Panc1 (cell line): ENCODE measurements around the gene CR2. TPM values are rescaled to one million over a fixed set of nuclear protein-coding genes. Genes with fewer than 3 reads are reported as not detected.

ENCODE experiments used
- ATAC-seq: fragments of 200-7000 bp; cut with Tn5 transposase; 2 replicates; pipeline ENCODE4 v1.9.1; 2020; ENCODE audit warnings: mild to moderate bottlenecking, moderate library complexity
- BruUV-seq: library from RNA; stranded (reverse); fragments of 400-500 nt; replicated peaks from 2 replicates; lab custom pipeline; 2021; lab: Mats Ljungman, UMichigan
- CTCF ChIA-PET: fragments of 300-600 bp; sonication (Branson Sonifier 250); formaldehyde crosslinking; loops from one replicate; lab custom pipeline; 2022; ENCODE audit warnings: antibody characterized with exemption; lab: Charles Lee
- POLR2A ChIA-PET: fragments of 300-600 bp; sonication (Branson Sonifier 250); formaldehyde crosslinking; loops from one replicate; lab custom pipeline; 2022; ENCODE audit warnings: antibody characterized with exemption; lab: Charles Lee
- DNase-seq: peaks from one replicate; pipeline ENCODE4 v3.0.0-alpha.2; 2010; ENCODE audit warnings: low read depth, low spot score
- H3K27ac ChIP-seq: 2 replicates; pipeline ENCODE4 v1.5.1; 2011; ENCODE audit warnings: mild to moderate bottlenecking, low read length, inconsistent platforms
- H3K27me3 ChIP-seq: fragments of 200-500 bp; sonication (Bioruptor generic); 2 replicates; pipeline ENCODE4 v1.6.0; 2014; ENCODE audit warnings: low read length, inconsistent platforms; ENCODE audit not compliant: control insufficient read depth, insufficient read depth
- H3K36me3 ChIP-seq: fragments of 200-500 bp; sonication (Bioruptor generic); 2 replicates; pipeline ENCODE4 v1.5.1; 2014; ENCODE audit warnings: inconsistent platforms, mild to moderate bottlenecking, low read length, moderate library complexity; ENCODE audit not compliant: control insufficient read depth, insufficient read depth
- H3K4me1 ChIP-seq: 2 replicates; pipeline ENCODE4 v1.5.1; 2011; ENCODE audit warnings: inconsistent platforms, mild to moderate bottlenecking, low read length, moderate library complexity; ENCODE audit not compliant: control insufficient read depth, insufficient read depth
- H3K4me3 ChIP-seq, 2 experiments: 2 replicates each; pipeline ENCODE4 v1.5.1; 2011 to 2012; ENCODE audit warnings: low read depth in 2 of 2, low read length in 2 of 2, mild to moderate bottlenecking in 2 of 2, inconsistent platforms in 1 of 2, moderate library complexity in 1 of 2
- H3K9me3 ChIP-seq: fragments of 200-500 bp; sonication (Bioruptor generic); 2 replicates; pipeline ENCODE4 v1.5.1; 2014; ENCODE audit warnings: low read depth, mild to moderate bottlenecking, inconsistent platforms, low read length, moderate library complexity; ENCODE audit not compliant: control insufficient read depth, insufficient read depth
- POLR2AphosphoS5 ChIP-seq: IDR thresholded peaks from 2 replicates; pipeline ENCODE4 v1.6.1; 2012; ENCODE audit warnings: mild to moderate bottlenecking, low read depth, low read length, moderate library complexity
- SIN3A ChIP-seq: IDR thresholded peaks from 2 replicates; pipeline ENCODE4 v1.6.1; 2012; ENCODE audit warnings: low read depth, mild to moderate bottlenecking, low read length, moderate library complexity, borderline replicate concordance; ENCODE audit not compliant: insufficient read depth
- TCF7L2 ChIP-seq: IDR thresholded peaks from 2 replicates; pipeline ENCODE4 v1.6.1; 2011; ENCODE audit warnings: mild to moderate bottlenecking, low read depth, low read length, inconsistent platforms
- in situ Hi-C: cut with HindIII; loops from 2 replicates; pipeline ENCODE4 v1.10.0; 2016; ENCODE audit warnings: low sequenced_read_pairs, low pct_unique_long_range_greater_than_20kb
- intact Hi-C: fragments of 100-400 bp; cut with micrococcal nuclease; formaldehyde crosslinking; loops from one replicate; pipeline ENCODE4 v1.10.0; 2022; ENCODE audit not compliant: unreplicated experiment
- total RNA-seq: library from RNA; stranded (reverse); gene quantifications from one replicate; pipeline ENCODE4 v1.2.1, GENCODE V29; 2021; ENCODE audit not compliant: unreplicated experiment
- TF ChIP-seq, protein P1 (sequence below), 2 experiments: IDR thresholded peaks; 2 replicates each; pipeline ENCODE4 v1.6.1; 2011 to 2012; ENCODE audit warnings: low read depth in 2 of 2, control low read depth in 1 of 2, low read length in 1 of 2, mild to moderate bottlenecking in 1 of 2, moderate library complexity in 1 of 2; ENCODE audit not compliant: insufficient read depth in 1 of 2
- TF ChIP-seq, protein P2 (sequence below): fragments of 450-650 bp; IDR thresholded peaks from 2 replicates; pipeline ENCODE4 v1.5.1; 2017; ENCODE audit warnings: mild to moderate bottlenecking

The CR2 gene
- total RNA-seq, 1 experiment from 2014 or later: 0.08 TPM

DNA sequence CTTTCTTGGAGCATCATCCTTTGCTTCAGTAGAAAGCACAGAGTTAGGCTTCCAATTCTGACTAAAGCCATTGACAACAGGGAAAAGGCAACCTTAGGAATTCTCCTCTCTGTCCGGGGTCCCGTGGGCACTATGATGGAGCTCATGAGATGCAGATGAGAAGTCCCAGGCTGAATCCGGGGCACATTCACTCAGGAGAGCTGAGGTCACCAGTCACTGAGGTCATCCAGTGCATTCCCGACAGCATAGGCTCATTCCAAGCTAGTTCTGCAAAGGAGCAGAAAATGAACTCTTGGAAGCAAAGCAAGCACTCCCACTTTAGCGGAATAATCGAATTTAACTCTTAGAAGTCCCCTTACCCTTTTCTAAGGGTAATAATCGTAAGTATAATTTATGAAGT, 48.6 kb downstream of the CR2 start:
- in situ Hi-C loops (no loop called here), intact Hi-C loops (no loop called here)
- POLR2A ChIA-PET: no interaction called here
- DNase-seq (no peak), ATAC-seq (no peak)
- CTCF ChIA-PET: no interaction called here
- Histone ChIP-seq H3K27ac (no peak overlapping the region), H3K4me1 (no peaks in the 10 kb centered on the region), H3K27me3 (peaks cover 25% of the 10 kb centered on the region), H3K4me3 (no peak overlapping the region), H3K9me3 (no peaks in the 10 kb centered on the region), H3K36me3 (no peaks in the 10 kb centered on the region)
- TF ChIP-seq SIN3A (no peak), POLR2AphosphoS5 (no peak), TCF7L2 (no peak)
- TF ChIP-seq, protein P1, sequence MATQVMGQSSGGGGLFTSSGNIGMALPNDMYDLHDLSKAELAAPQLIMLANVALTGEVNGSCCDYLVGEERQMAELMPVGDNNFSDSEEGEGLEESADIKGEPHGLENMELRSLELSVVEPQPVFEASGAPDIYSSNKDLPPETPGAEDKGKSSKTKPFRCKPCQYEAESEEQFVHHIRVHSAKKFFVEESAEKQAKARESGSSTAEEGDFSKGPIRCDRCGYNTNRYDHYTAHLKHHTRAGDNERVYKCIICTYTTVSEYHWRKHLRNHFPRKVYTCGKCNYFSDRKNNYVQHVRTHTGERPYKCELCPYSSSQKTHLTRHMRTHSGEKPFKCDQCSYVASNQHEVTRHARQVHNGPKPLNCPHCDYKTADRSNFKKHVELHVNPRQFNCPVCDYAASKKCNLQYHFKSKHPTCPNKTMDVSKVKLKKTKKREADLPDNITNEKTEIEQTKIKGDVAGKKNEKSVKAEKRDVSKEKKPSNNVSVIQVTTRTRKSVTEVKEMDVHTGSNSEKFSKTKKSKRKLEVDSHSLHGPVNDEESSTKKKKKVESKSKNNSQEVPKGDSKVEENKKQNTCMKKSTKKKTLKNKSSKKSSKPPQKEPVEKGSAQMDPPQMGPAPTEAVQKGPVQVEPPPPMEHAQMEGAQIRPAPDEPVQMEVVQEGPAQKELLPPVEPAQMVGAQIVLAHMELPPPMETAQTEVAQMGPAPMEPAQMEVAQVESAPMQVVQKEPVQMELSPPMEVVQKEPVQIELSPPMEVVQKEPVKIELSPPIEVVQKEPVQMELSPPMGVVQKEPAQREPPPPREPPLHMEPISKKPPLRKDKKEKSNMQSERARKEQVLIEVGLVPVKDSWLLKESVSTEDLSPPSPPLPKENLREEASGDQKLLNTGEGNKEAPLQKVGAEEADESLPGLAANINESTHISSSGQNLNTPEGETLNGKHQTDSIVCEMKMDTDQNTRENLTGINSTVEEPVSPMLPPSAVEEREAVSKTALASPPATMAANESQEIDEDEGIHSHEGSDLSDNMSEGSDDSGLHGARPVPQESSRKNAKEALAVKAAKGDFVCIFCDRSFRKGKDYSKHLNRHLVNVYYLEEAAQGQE (IDR thresholded peaks at IDR 0.05; ENCODE audit: insufficient read depth in 1 of 2, low read depth in 2 of 2, low read length in 1 of 2): no peak
- TF ChIP-seq, protein P2, sequence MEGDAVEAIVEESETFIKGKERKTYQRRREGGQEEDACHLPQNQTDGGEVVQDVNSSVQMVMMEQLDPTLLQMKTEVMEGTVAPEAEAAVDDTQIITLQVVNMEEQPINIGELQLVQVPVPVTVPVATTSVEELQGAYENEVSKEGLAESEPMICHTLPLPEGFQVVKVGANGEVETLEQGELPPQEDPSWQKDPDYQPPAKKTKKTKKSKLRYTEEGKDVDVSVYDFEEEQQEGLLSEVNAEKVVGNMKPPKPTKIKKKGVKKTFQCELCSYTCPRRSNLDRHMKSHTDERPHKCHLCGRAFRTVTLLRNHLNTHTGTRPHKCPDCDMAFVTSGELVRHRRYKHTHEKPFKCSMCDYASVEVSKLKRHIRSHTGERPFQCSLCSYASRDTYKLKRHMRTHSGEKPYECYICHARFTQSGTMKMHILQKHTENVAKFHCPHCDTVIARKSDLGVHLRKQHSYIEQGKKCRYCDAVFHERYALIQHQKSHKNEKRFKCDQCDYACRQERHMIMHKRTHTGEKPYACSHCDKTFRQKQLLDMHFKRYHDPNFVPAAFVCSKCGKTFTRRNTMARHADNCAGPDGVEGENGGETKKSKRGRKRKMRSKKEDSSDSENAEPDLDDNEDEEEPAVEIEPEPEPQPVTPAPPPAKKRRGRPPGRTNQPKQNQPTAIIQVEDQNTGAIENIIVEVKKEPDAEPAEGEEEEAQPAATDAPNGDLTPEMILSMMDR: no peak
- no TSS peak for BruUV-seq

DNA sequence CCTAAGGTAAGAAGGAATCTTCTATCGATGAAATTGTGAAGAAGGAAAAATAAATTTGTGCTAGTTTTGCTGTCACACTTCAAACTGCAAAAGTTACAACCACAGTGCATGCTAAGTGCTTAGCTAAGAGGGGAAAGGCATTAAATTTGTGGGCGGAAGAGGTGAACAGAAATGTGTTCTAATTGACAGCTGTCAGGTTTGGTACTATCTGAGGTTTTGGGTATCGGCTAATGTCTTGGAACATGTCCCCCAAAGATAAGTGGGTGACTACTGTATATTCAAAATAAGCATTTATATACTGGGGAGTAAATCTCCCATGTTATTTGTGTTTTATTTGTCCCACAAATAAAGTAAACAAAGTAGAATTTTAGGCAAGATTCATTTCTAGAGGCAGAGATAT, 49.8 kb downstream of the CR2 start:
- ATAC-seq (no peak), DNase-seq (no peak)
- POLR2A ChIA-PET: no interaction called here
- Histone ChIP-seq H3K4me1 (no peaks in the 10 kb centered on the region), H3K9me3 (no peaks in the 10 kb centered on the region), H3K27ac (no peak overlapping the region), H3K27me3 (peaks cover 20% of the 10 kb centered on the region), H3K36me3 (no peaks in the 10 kb centered on the region), H3K4me3 (no peak overlapping the region)
- TF ChIP-seq TCF7L2 (no peak), POLR2AphosphoS5 (no peak), SIN3A (no peak)
- TF ChIP-seq, protein P2: no peak
- TF ChIP-seq, protein P1 (IDR thresholded peaks at IDR 0.05; ENCODE audit: insufficient read depth in 1 of 2, low read depth in 2 of 2, low read length in 1 of 2): no peak
- BruUV-seq: no TSS peak
- CTCF ChIA-PET: no interaction called here
- intact Hi-C loops: no loop called here
- in situ Hi-C loops: no loop called here
